T1000 (cell line): ENCODE data around the gene IQGAP1.
"Not testable (repeated sequence)": the region's sequence is repeated elsewhere in the genome, so short reads cannot be mapped to it uniquely, and the experiment has no call there.

Source experiments
- DNase-seq: peaks from one replicate; lab custom pipeline; 2025; ENCODE audit warnings: mixed read lengths; lab: John Stamatoyannopoulos, UW

Gene IQGAP1

GRCh38 chr15:90409587-90409986 is 21.5 kb downstream of the IQGAP1 start:
- not testable (repeated sequence) for DNase-seq

GRCh38 chr15:90410316-90410715 is 22.3 kb downstream of the IQGAP1 start:
- DNase-seq = not testable (repeated sequence)

GRCh38 chr15:90411176-90411575 is 23.1 kb downstream of the IQGAP1 start:
- no peak for DNase-seq

GRCh38 chr15:90412356-90413194 is 24.5 kb downstream of the IQGAP1 start:
- no peak for DNase-seq

- no peak for DNase-seq
These were observed 25.7 kb downstream of the IQGAP1 start for GRCh38 chr15:90413411-90414379.

- DNase-seq = peak; percentile 29
These were observed 26.5 kb downstream of the IQGAP1 start for GRCh38 chr15:90414408-90415028.

- DNase-seq = not testable (repeated sequence)
These were observed 28.0 kb downstream of the IQGAP1 start for GRCh38 chr15:90416052-90416451.

- no peak for DNase-seq
These were observed 30.6 kb downstream of the IQGAP1 start for GRCh38 chr15:90418627-90419026.

GRCh38 chr15:90419206-90419605 is 31.2 kb downstream of the IQGAP1 start:
- no peak for DNase-seq

- DNase-seq = no peak
These were observed 31.8 kb downstream of the IQGAP1 start for GRCh38 chr15:90419738-90420406.

GRCh38 chr15:90420451-90420850 is 32.4 kb downstream of the IQGAP1 start:
- no peak for DNase-seq

- no peak for DNase-seq
These were observed 33.5 kb downstream of the IQGAP1 start for GRCh38 chr15:90421527-90421926.

GRCh38 chr15:90422043-90422442 is 34.0 kb downstream of the IQGAP1 start:
- no peak for DNase-seq

GRCh38 chr15:90422936-90423335 is 34.9 kb downstream of the IQGAP1 start:
- DNase-seq = no peak

GRCh38 chr15:90423801-90424319 is 35.8 kb downstream of the IQGAP1 start:
- no peak for DNase-seq

GRCh38 chr15:90425726-90426346 is 37.8 kb downstream of the IQGAP1 start:
- no peak for DNase-seq

- DNase-seq = no peak
These were observed 39.1 kb downstream of the IQGAP1 start for GRCh38 chr15:90427185-90427584.

GRCh38 chr15:90432253-90432652 is 44.2 kb downstream of the IQGAP1 start:
- DNase-seq = no peak

GRCh38 chr15:90435652-90436337 is 47.8 kb downstream of the IQGAP1 start:
- no peak for DNase-seq

GRCh38 chr15:90436952-90437351 is 48.9 kb downstream of the IQGAP1 start:
- DNase-seq = no peak
